DOHH2 (cell line): ENCODE measurements around the gene HSF5.

Source experiments
- H3F3A ChIP-seq: fragments of 200-600 bp; sonication (generic), shearing (Covaris generic); 2 replicates; pipeline ENCODE4 v1.6.0; 2016; ENCODE audit warnings: antibody characterized with exemption, mild to moderate bottlenecking; ENCODE audit not compliant: control insufficient read depth, insufficient read depth
- H3K27ac ChIP-seq: fragments of 200-600 bp; sonication (generic); 2 replicates; pipeline ENCODE4 v1.5.1; 2014; ENCODE audit warnings: low read depth, mild to moderate bottlenecking, low read length, moderate library complexity
- H3K27me3 ChIP-seq: fragments of 200-600 bp; sonication (generic); 2 replicates; pipeline ENCODE4 v1.6.1; 2014; ENCODE audit warnings: mild to moderate bottlenecking, low read length, mixed read lengths; ENCODE audit not compliant: control insufficient read depth
- H3K36me3 ChIP-seq: fragments of 200-600 bp; sonication (generic); 2 replicates; pipeline ENCODE4 v1.6.1; 2014; ENCODE audit warnings: mild to moderate bottlenecking, low read length, moderate library complexity, mixed read lengths; ENCODE audit not compliant: control insufficient read depth
- H3K4me1 ChIP-seq: fragments of 200-600 bp; sonication (generic); 2 replicates; pipeline ENCODE4 v1.6.1; 2014; ENCODE audit warnings: mild to moderate bottlenecking, low read length, mixed read lengths; ENCODE audit not compliant: control insufficient read depth
- H3K4me2 ChIP-seq: fragments of 200-600 bp; sonication (generic); 2 replicates; pipeline ENCODE4 v1.6.0; 2014; ENCODE audit warnings: mild to moderate bottlenecking, low read length, moderate library complexity
- H3K4me3 ChIP-seq: fragments of 200-600 bp; sonication (generic); 2 replicates; pipeline ENCODE4 v1.5.1; 2014; ENCODE audit warnings: mild to moderate bottlenecking, low read length, mixed read lengths
- H3K79me2 ChIP-seq: fragments of 200-600 bp; sonication (generic); 2 replicates; pipeline ENCODE4 v1.6.1; 2014; ENCODE audit warnings: mild to moderate bottlenecking, low read length, mixed read lengths; ENCODE audit not compliant: control insufficient read depth
- H3K9me2 ChIP-seq: fragments of 200-600 bp; sonication (generic); replicated peaks from 2 replicates; pipeline ENCODE4 v1.6.1; 2014; ENCODE audit warnings: mild to moderate bottlenecking, low read length, mixed read lengths; ENCODE audit not compliant: control insufficient read depth
- H3K9me3 ChIP-seq: fragments of 200-600 bp; sonication (generic); 2 replicates; pipeline ENCODE4 v1.6.1; 2014; ENCODE audit warnings: antibody characterized with exemption, low read length, mixed read lengths; ENCODE audit not compliant: control insufficient read depth, insufficient read depth
- H4K20me1 ChIP-seq: fragments of 200-600 bp; sonication (generic); 2 replicates; pipeline ENCODE4 v1.6.0; 2014; ENCODE audit warnings: low read depth, mild to moderate bottlenecking, antibody characterized with exemption, low read length, moderate library complexity; ENCODE audit not compliant: control insufficient read depth, insufficient read depth
- CTCF ChIP-seq: fragments of 200-600 bp; sonication (generic); IDR thresholded peaks from one replicate; pipeline ENCODE4 v1.5.1; 2014; ENCODE audit warnings: antibody characterized with exemption, mild to moderate bottlenecking, low read depth, low read length; ENCODE audit not compliant: poor library complexity, severe bottlenecking
- EZH2phosphoT487 ChIP-seq: fragments of 200-600 bp; sonication (generic); IDR thresholded peaks from 2 replicates; pipeline ENCODE4 v1.6.1; 2017; ENCODE audit warnings: borderline replicate concordance, mild to moderate bottlenecking, antibody characterized with exemption, low read length, moderate library complexity, mixed read lengths

HSF5 gene

DNA sequence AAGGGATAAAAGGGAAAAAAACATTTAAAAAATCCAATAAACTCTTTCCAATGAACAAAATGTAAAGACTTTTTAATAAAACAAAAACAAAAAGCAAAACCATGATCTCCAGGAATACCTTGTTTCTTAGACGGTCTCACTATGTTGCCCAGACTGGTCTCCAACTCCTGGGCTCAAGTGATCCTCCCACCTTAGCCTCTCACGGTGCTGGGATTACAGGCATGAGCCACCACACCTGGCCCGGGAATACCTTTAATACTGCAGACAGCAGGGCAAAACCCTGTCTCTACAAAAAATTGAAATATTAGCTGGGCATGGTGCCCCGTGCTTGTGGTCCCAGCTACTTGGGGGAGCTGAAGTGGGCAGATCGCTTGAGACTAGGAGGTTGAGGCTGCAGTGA, 78.8 kb downstream of the HSF5 start:
- H3K36me3 ChIP-seq = no peaks in the 10 kb centered on the region
- no peaks in the 10 kb centered on the region for H3F3A ChIP-seq
- H3K4me3 ChIP-seq = no peak overlapping the region
- H3K4me1 ChIP-seq = no peaks in the 10 kb centered on the region
- H4K20me1 ChIP-seq = no peaks in the 10 kb centered on the region
- no peak overlapping the region for H3K4me2 ChIP-seq
- H3K9me2 ChIP-seq = no peaks in the 10 kb centered on the region
- TF ChIP-seq EZH2phosphoT487 = no peak
- TF ChIP-seq CTCF = no peak
- H3K79me2 ChIP-seq = no peaks in the 10 kb centered on the region
- no peak overlapping the region for H3K27ac ChIP-seq
- peaks cover 13% of the 10 kb centered on the region for H3K27me3 ChIP-seq
- no peaks in the 10 kb centered on the region for H3K9me3 ChIP-seq

- H3K79me2 ChIP-seq = no peaks in the 10 kb centered on the region
- H3K4me2 ChIP-seq = no peak overlapping the region
- H3F3A ChIP-seq = no peaks in the 10 kb centered on the region
- H4K20me1 ChIP-seq = no peaks in the 10 kb centered on the region
- H3K9me3 ChIP-seq = no peaks in the 10 kb centered on the region
- peaks cover 28% of the 10 kb centered on the region for H3K27me3 ChIP-seq
- no peak overlapping the region for H3K4me3 ChIP-seq
- no peaks in the 10 kb centered on the region for H3K4me1 ChIP-seq
- TF ChIP-seq EZH2phosphoT487 (no peak), CTCF (no peak)
- H3K36me3 ChIP-seq = no peaks in the 10 kb centered on the region
- no peaks in the 10 kb centered on the region for H3K9me2 ChIP-seq
- H3K27ac ChIP-seq = no peak overlapping the region
Measured at GRCh38 chr17:58403311-58403710, 84.9 kb downstream of the HSF5 start.

DNA sequence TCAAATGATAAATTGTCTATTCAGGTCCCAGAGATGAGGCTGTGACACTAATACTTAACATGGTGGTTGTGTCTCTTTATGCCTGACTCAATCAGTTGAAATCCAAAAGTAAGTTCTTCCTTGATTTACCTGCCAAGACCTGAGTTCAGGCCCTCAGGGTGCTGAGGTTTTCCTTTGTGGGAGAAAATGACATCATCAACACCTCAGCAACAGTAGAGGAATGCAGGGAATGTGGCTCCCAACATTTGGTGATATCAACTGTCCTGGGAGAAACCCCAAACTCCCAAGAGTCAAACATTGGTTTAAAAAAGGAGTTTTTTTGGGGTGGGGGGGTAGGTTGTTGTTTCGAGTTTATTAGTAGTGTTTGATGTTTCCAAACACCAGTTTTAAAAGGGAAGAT, 85.5 kb downstream of the HSF5 start:
- Histone ChIP-seq H3K9me3 (no peaks in the 10 kb centered on the region), H3K4me1 (no peaks in the 10 kb centered on the region), H3K4me3 (no peak overlapping the region), H4K20me1 (no peaks in the 10 kb centered on the region), H3K9me2 (no peaks in the 10 kb centered on the region), H3K27ac (no peak overlapping the region), H3F3A (no peaks in the 10 kb centered on the region), H3K4me2 (no peak overlapping the region), H3K27me3 (peaks cover 31% of the 10 kb centered on the region), H3K79me2 (no peaks in the 10 kb centered on the region), H3K36me3 (no peaks in the 10 kb centered on the region)
- TF ChIP-seq EZH2phosphoT487 (no peak), CTCF (no peak)

GRCh38 chr17:58402047-58402446, 86.2 kb downstream of the HSF5 start:
- H3K79me2 ChIP-seq = no peaks in the 10 kb centered on the region

More at GRCh38 chr17:58402047-58402446, 86.2 kb downstream of the HSF5 start:
- H3K4me1 ChIP-seq = no peaks in the 10 kb centered on the region
- peaks cover 31% of the 10 kb centered on the region for H3K27me3 ChIP-seq
- H3K27ac ChIP-seq = no peak overlapping the region
- no peaks in the 10 kb centered on the region for H3K36me3 ChIP-seq
- no peaks in the 10 kb centered on the region for H3K9me3 ChIP-seq
- TF ChIP-seq CTCF = no peak
- TF ChIP-seq EZH2phosphoT487 = no peak
- H3K9me2 ChIP-seq = no peaks in the 10 kb centered on the region
- no peak overlapping the region for H3K4me2 ChIP-seq
- no peak overlapping the region for H3K4me3 ChIP-seq
- no peaks in the 10 kb centered on the region for H4K20me1 ChIP-seq
- H3F3A ChIP-seq = no peaks in the 10 kb centered on the region
